ENCODE measurements around the gene SLU7.

The SLU7 gene

GRCh38 chr5:160419458-160420330 lies 813 bp upstream of the SLU7 start:
- TF ChIP-seq CTCF (conservative IDR thresholded peaks at IDR 0.05; ENCODE audit: low read length): no peak
- peak overlapping the region; percentile 97 for H3K4me3 ChIP-seq (ENCODE audit: low read length)
- no peak for DNase-seq (ENCODE audit: low read depth)

DNA sequence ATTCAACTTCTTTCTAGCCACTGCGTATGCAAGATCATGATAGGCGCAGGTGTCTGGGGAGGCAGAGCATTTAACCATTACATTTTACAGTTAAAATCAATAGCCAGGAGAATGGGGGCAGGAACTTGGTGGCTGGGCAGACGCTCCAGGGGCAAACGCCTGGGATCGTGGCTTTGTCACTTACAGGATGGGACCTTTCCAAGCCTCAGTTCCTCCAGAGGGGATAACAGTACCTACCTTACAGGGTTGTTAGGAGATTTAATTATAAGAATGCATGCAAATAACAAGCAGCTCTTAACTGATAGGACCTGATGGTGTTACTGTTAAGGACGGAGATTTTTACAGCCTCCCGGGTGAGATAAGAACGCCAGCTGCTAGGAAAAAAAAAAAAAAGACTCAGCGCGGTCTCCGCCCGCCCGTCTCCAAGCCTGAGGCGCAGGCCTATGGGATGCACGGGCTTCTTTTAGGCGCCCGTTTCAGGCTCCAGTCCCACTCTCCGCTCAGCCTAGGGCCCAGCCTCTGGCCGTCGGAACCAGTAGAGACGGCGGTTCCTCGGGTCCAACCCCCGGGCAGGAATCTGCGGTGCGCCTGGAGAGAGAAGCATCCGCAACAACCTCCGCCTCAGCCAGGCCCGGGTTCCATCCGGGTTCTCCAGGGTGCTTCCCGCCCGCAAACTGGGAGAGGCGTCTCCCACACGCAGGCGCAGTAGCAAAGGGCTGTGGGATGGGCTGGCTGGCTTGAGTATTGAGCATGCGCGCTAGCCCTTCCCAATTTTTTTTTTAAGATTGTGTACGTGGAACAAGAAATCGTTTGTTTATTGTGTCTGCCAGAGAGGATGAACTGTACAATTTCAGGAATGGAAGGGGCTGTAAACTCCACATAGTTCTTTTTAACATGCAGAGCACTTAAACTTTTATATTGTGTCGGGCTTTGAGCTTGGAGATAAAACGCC lies 19.2 kb downstream of the SLU7 start, which contains the start of gene FAM200C:
FAM200C (minus strand) TSS at position 653 of the 952 bp plus-strand sequence. CDS start 4,564 bp downstream, outside the sequence.
- TF ChIP-seq CTCF (conservative IDR thresholded peaks at IDR 0.05; ENCODE audit: low read length): no peak
- peak within 1 kb of the TSS; percentile 83 for H3K4me3 ChIP-seq (ENCODE audit: low read length)
- peak; percentile 92 for DNase-seq (ENCODE audit: low read depth)

DNA sequence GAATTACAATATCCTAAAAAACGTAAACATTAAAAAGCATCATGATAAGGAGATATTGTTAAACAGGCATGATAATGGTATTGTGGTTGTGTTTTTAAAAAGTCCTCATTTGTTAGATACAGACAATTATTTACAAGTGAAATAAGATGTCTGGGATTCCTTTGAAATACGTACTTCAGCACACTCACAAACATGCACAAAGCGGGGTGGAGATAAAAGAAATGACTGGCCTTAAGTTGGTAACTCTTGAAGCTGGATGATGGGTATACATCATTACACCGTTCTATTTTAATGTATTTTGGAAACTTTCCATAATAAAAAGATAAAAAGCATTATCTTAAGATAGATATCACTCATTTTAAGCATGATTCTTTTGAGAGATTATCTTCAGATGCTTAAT lies 20.1 kb downstream of the SLU7 start:
- H3K4me3 ChIP-seq (ENCODE audit: low read length): peak overlapping the region; percentile 83
- DNase-seq (ENCODE audit: low read depth): peak; percentile 46
- TF ChIP-seq CTCF (conservative IDR thresholded peaks at IDR 0.05; ENCODE audit: low read length): no peak

DNA sequence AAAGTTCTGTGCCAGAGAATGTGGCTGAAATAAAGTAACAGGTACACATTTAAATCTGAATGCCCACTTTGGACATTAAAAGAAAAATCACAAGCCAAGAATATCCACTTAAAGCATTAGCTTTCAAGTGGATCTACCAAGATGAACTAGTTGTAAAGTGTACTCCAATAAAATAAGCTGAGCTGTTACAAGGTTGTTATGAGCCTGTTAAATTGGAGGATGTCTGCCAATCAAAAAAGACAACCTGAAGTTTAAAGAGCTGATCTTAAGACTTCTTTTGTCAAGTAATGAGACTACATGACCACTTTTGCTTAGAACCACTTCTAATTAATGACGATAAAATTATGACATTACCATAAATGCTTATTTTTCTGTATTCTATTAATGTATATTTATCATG lies 21.4 kb downstream of the SLU7 start:
- no peak for DNase-seq (ENCODE audit: low read depth)
- TF ChIP-seq CTCF (conservative IDR thresholded peaks at IDR 0.05; ENCODE audit: low read length): no peak
- no peak overlapping the region for H3K4me3 ChIP-seq (ENCODE audit: low read length)

DNA sequence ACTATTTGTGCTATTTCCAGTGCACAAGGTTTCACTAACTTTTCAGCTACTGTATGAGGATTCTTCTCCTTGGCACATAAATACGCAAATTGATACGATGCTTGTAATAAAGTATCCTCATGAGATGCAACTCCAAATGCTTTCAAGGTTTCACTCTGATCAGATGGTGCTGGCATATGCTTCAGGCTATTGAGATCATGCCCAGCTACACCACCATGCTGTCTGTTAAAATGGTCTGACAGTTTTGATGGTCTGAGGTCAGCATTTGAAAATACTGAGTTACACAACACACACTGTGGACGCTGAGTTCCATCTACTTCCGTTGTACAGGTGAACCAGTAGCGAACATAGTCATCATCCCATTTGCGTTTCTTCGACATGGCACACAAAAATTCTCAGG lies 23.8 kb downstream of the SLU7 start:
- no peak overlapping the region for H3K4me3 ChIP-seq (ENCODE audit: low read length)
- DNase-seq (ENCODE audit: low read depth): no peak
- no peak for TF ChIP-seq CTCF (conservative IDR thresholded peaks at IDR 0.05; ENCODE audit: low read length)

- TF ChIP-seq CTCF (conservative IDR thresholded peaks at IDR 0.05; ENCODE audit: low read length): peak; percentile 61
- DNase-seq (ENCODE audit: low read depth): peak; percentile 43
- H3K4me3 ChIP-seq (ENCODE audit: low read length): no peak overlapping the region
Measured at GRCh38 chr5:160390787-160391696, 27.8 kb downstream of the SLU7 start.

Measured in AG10803 (cell line).